ENCODE results near the gene AUTS2.

- TF ChIP-seq CTCF (IDR thresholded peaks at IDR 0.05 in 8 of 11, conservative IDR thresholded peaks at IDR 0.05 in 3 of 11), result no peak
- no peak for TF ChIP-seq POLR2AphosphoS5 (IDR thresholded peaks at IDR 0.05)
Measured at GRCh38 chr7:70579397-70580097, 981.3 kb downstream of the AUTS2 start.

Data from spleen (tissue), 7 donors.